HepG2 (cell line): ENCODE measurements around the gene NDUFS1. TPM values are rescaled to one million over a fixed set of nuclear protein-coding genes. Genes with fewer than 3 reads are reported as not detected.
A peak's percentile ranks its signal among the peaks of the same experiment; 100 is the strongest.

ENCODE experiments used
- ATAC-seq: fragments of 200-7000 bp; cut with Tn5 transposase; 3 replicates; pipeline ENCODE4 v1.9.1; 2020; ENCODE audit warnings: mild to moderate bottlenecking, moderate library complexity
- BruUV-seq: library from RNA; stranded (reverse); fragments of 400-500 nt; replicated peaks from 2 replicates; lab custom pipeline; 2021; lab: Mats Ljungman, UMichigan
- CTCF ChIA-PET: fragments of 300-600 bp; formaldehyde crosslinking; extraction: SDS; loops from one replicate; lab custom pipeline; 2021; ENCODE audit warnings: low total read pairs, inconsistent platforms, low intra/inter-chr PET ratio; lab: Yijun Ruan, JAX
- POLR2A ChIA-PET: fragments of 350-600 bp; sonication (Branson Sonifier 250); formaldehyde crosslinking; loops from one replicate; lab custom pipeline; 2020; ENCODE audit warnings: antibody characterized with exemption, inconsistent platforms; lab: Yijun Ruan, JAX
- DNase-seq: peaks from one replicate; pipeline ENCODE4 v3.0.0-alpha.2; 2015; ENCODE audit warnings: low spot score
- FAIRE-seq: peaks from 3 replicates; lab custom pipeline; 2011; peaks lifted over from hg19 to GRCh38; lab: Jason Lieb, UNC
- H2AFZ ChIP-seq: one replicate; pipeline ENCODE4 v1.6.1; 2011; ENCODE audit warnings: low read length, inconsistent platforms
- H3K27ac ChIP-seq: fragments of 300-600 bp; 3 replicates; pipeline ENCODE4 v1.8.0; 2011; ENCODE audit warnings: mixed run types, mild to moderate bottlenecking, mixed read lengths, low read length, inconsistent platforms; ENCODE audit not compliant: insufficient read depth; ENCODE audit errors: extremely low read length
- H3K27me3 ChIP-seq, 2 experiments: fragments of 200-600 bp in 1 of 2; 2 replicates in 1 of 2; 3 replicates in 1 of 2; pipeline versions ENCODE4 v1.6.0 to v1.8.0; 2011; ENCODE audit warnings: low read length in 2 of 2, mild to moderate bottlenecking in 2 of 2, moderate library complexity in 2 of 2, inconsistent platforms in 1 of 2; ENCODE audit not compliant: insufficient read depth in 2 of 2, control insufficient read depth in 1 of 2
- H3K36me3 ChIP-seq, 2 experiments: fragments of 200-600 bp in 1 of 2; replicated peaks in 1 of 2; 2 replicates in 1 of 2; 3 replicates in 1 of 2; pipeline versions ENCODE4 v1.5.1 to v1.8.0; 2011; ENCODE audit warnings: low read length in 2 of 2, inconsistent platforms in 1 of 2; ENCODE audit not compliant: insufficient read depth in 2 of 2, control insufficient read depth in 1 of 2
- H3K4me1 ChIP-seq: 2 replicates; pipeline ENCODE4 v1.5.1; 2012; ENCODE audit warnings: low read length, inconsistent platforms; ENCODE audit not compliant: insufficient read depth
- H3K4me2 ChIP-seq: 2 replicates; pipeline ENCODE4 v1.6.0; 2011; ENCODE audit warnings: low read depth, low read length, inconsistent platforms
- H3K4me3 ChIP-seq, 3 experiments: fragments of 200-600 bp in 1 of 3; sonication (generic), shearing (Covaris generic) in 1 of 3; replicated peaks in 1 of 3; 2 replicates each; pipeline ENCODE4 v1.5.1; 2011 to 2016; ENCODE audit warnings: low read length in 3 of 3, inconsistent platforms in 2 of 3, low read depth in 2 of 3, mild to moderate bottlenecking in 2 of 3, control low read depth in 1 of 3, mixed read lengths in 1 of 3; ENCODE audit not compliant: insufficient read depth in 1 of 3
- H3K79me2 ChIP-seq: one replicate; pipeline ENCODE4 v1.6.1; 2011; ENCODE audit warnings: low read length, inconsistent platforms; ENCODE audit not compliant: insufficient read depth
- H3K9ac ChIP-seq: 2 replicates; pipeline ENCODE4 v1.6.0; 2011; ENCODE audit warnings: mild to moderate bottlenecking, low read depth, low read length, inconsistent platforms; ENCODE audit not compliant: insufficient read depth
- H3K9me3 ChIP-seq: 2 replicates; pipeline ENCODE4 v1.5.1; 2012; ENCODE audit warnings: mild to moderate bottlenecking, low read length
- H4K20me1 ChIP-seq: 2 replicates; pipeline ENCODE4 v1.6.0; 2011; ENCODE audit warnings: inconsistent platforms, mild to moderate bottlenecking, low read length, moderate library complexity; ENCODE audit not compliant: insufficient read depth
- AGO2 ChIP-seq: fragments of 200-400 bp; formaldehyde crosslinking; optimal IDR thresholded peaks from 2 replicates; pipeline ENCODE3; 2017; ENCODE audit warnings: mild to moderate bottlenecking, low read depth, low read length, moderate library complexity
- NBN ChIP-seq: fragments of 450-650 bp; conservative IDR thresholded peaks from 2 replicates; pipeline ENCODE4 v1.6.1; 2017
- WGBS: methylation state at CpG from one replicate; pipeline ENCODE4 v1.1.6; 2017; ENCODE audit warnings: low lambda C conversion rate; 5-methylcytosine and 5-hydroxymethylcytosine counted together
- in situ Hi-C: cut with HindIII; loops from 2 replicates; pipeline ENCODE4 v1.10.0; 2017; ENCODE audit warnings: low pct_unique_long_range_greater_than_20kb; ENCODE audit not compliant: extremely low pct_ligation_motif_present
- intact Hi-C: fragments of 100-400 bp; cut with micrococcal nuclease; formaldehyde crosslinking; loops from one replicate; pipeline ENCODE4 v1.10.0; 2022; ENCODE audit not compliant: unreplicated experiment
- polyA plus RNA-seq, 8 experiments: library from polyadenylated mRNA; depleted of rRNA in 3 of 8; stranded (reverse) in 7 of 8; unstranded in 1 of 8; fragments of >200 nt; fragmentation: Illumina TruSeq in 4 of 8; extraction: Trizol in 4 of 8; gene quantifications; 2 replicates each; pipeline versions ENCODE4 v1.2.1 to v1.2.3, GENCODE V29; 2011 to 2016; ENCODE audit warnings: low read depth in 4 of 8, missing spikeins in 1 of 8, mixed read lengths in 1 of 8; ENCODE audit not compliant: insufficient read depth in 1 of 8
- total RNA-seq, 5 experiments: library from RNA; depleted of rRNA; stranded (reverse); fragments of >200 nt; fragmentation: Illumina TruSeq; extraction: Trizol; gene quantifications; 2 replicates each; pipeline ENCODE4 v1.2.3, GENCODE V29; 2016; ENCODE audit warnings: low read depth in 1 of 5
- TF ChIP-seq, protein P1 (sequence below): sonication (generic); formaldehyde crosslinking; IDR thresholded peaks from 2 replicates; pipeline ENCODE4 v1.5.1; 2020; ENCODE audit warnings: mild to moderate bottlenecking, missing genetic modification reagents, moderate library complexity

The NDUFS1 gene
- total and polyA plus RNA-seq, 2 of the 13 experiments (the other 11 are each of a cell fraction or from before 2014, with no cell fraction given): 139 to 242 TPM

DNA sequence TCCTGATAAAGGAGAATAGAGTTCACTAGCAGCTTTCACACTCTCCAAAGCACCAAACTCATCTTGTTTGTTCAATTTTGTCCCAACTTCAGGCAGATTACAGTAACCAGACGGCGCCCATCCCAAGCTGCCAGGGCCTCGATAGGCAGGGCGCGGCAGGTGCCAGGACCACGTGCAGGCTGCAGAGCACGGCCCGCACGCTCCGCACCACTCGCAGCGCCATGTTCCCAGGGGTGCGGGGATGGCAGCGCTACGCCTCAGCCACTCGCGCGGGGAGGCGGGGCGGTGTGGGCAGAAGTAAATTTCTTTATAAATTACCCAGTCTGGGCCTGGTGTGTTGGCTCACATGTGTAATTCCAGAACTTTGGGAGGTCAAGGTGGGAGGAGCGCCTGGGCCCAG is 43.0 kb downstream of the NDUFS1 start:
- no TSS peak for BruUV-seq
- no peak for DNase-seq
- peaks cover 8% of the 10 kb centered on the region for H3K4me1 ChIP-seq
- TF ChIP-seq, protein P1, sequence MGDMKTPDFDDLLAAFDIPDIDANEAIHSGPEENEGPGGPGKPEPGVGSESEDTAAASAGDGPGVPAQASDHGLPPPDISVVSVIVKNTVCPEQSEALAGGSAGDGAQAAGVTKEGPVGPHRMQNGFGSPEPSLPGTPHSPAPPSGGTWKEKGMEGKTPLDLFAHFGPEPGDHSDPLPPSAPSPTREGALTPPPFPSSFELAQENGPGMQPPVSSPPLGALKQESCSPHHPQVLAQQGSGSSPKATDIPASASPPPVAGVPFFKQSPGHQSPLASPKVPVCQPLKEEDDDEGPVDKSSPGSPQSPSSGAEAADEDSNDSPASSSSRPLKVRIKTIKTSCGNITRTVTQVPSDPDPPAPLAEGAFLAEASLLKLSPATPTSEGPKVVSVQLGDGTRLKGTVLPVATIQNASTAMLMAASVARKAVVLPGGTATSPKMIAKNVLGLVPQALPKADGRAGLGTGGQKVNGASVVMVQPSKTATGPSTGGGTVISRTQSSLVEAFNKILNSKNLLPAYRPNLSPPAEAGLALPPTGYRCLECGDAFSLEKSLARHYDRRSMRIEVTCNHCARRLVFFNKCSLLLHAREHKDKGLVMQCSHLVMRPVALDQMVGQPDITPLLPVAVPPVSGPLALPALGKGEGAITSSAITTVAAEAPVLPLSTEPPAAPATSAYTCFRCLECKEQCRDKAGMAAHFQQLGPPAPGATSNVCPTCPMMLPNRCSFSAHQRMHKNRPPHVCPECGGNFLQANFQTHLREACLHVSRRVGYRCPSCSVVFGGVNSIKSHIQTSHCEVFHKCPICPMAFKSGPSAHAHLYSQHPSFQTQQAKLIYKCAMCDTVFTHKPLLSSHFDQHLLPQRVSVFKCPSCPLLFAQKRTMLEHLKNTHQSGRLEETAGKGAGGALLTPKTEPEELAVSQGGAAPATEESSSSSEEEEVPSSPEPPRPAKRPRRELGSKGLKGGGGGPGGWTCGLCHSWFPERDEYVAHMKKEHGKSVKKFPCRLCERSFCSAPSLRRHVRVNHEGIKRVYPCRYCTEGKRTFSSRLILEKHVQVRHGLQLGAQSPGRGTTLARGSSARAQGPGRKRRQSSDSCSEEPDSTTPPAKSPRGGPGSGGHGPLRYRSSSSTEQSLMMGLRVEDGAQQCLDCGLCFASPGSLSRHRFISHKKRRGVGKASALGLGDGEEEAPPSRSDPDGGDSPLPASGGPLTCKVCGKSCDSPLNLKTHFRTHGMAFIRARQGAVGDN (CRISPR knock-in tag): peak; percentile 21; the same call in 1 of the 2 replicates
- TF ChIP-seq NBN: no peak
- peak; percentile 80 for TF ChIP-seq AGO2
- TF ChIP-seq, all 625 proteins: peak for 2
- FAIRE-seq: no peak
- Histone ChIP-seq H3K4me3 (no peak overlapping the region), H3K27ac (no peak overlapping the region), H4K20me1 (no peaks in the 10 kb centered on the region), H3K27me3 (no peaks in the 10 kb centered on the region), H3K9me3 (no peaks in the 10 kb centered on the region), H3K36me3 (peaks cover 6 to 11% of the 10 kb centered on the region in 2 experiments), H3K4me2 (no peak overlapping the region), H3K9ac (no peak overlapping the region), H2AFZ (no peak overlapping the region), H3K79me2 (no peaks in the 10 kb centered on the region)
- intact Hi-C loops: loop anchor here (5.0 kb wide), 1 partner anchor 39 kb away; no protein-coding TSS in a partner anchor
- in situ Hi-C loops: no loop called here
- POLR2A ChIA-PET: no interaction called here
- 97% methylated on average over 21 of the region's 21 CpGs for WGBS
- peak; percentile 11; the same call in 1 of the 3 replicates for ATAC-seq
- CTCF ChIA-PET: no interaction called here
